Testis (tissue), 3 donors: ENCODE measurements around the gene FGF12. TPM values are rescaled to one million over a fixed set of nuclear protein-coding genes. Genes with fewer than 3 reads are reported as not detected.

Experiments
- DNase-seq: peaks from one replicate; pipeline ENCODE4 v3.0.0-alpha.2; 2019
- H3K27ac ChIP-seq, 2 donors: fragments of 200-600 bp; sonication (generic); one replicate each; pipeline ENCODE4 v1.5.1; 2019
- H3K27me3 ChIP-seq: fragments of 200-600 bp; sonication (generic); one replicate; pipeline ENCODE4 v1.5.1; 2019
- H3K36me3 ChIP-seq: fragments of 200-600 bp; sonication (generic); one replicate; pipeline ENCODE4 v1.5.1; 2017; ENCODE audit warnings: low read depth; ENCODE audit errors: missing control alignments
- H3K4me1 ChIP-seq: fragments of 200-600 bp; sonication (generic); one replicate; pipeline ENCODE4 v1.5.1; 2019
- H3K4me3 ChIP-seq, 2 donors: fragments of 200-600 bp; sonication (generic); one replicate each; pipeline ENCODE4 v1.5.1; 2017 to 2019
- H3K9me3 ChIP-seq: fragments of 200-600 bp; sonication (generic); one replicate; pipeline ENCODE4 v1.5.1; 2017
- CTCF ChIP-seq, 3 experiments: fragments of 450-650 bp in 2 of 3; fragments of 200-600 bp in 1 of 3; sonication (generic) in 1 of 3; IDR thresholded peaks; one replicate each; pipeline ENCODE4 v1.5.1; 2016 to 2019; ENCODE audit warnings: antibody characterized with exemption in 3 of 3, mild to moderate bottlenecking in 2 of 3, moderate library complexity in 1 of 3
- POLR2A ChIP-seq: fragments of 450-650 bp; IDR thresholded peaks from one replicate; pipeline ENCODE4 v1.6.1; 2017; ENCODE audit warnings: antibody characterized with exemption, mild to moderate bottlenecking, moderate library complexity
- WGBS, 2 donors: methylation state at CpG; one replicate each; pipeline ENCODE4 v1.1.5; 2018; 5-methylcytosine and 5-hydroxymethylcytosine counted together
- intact Hi-C: fragments of 100-400 bp; cut with DNase I; formaldehyde crosslinking; loops from one replicate; pipeline ENCODE4 v1.15.1; 2023; ENCODE audit warnings: low total_unique reads
- polyA plus RNA-seq: library from polyadenylated mRNA; stranded (reverse); fragments of 350-450 nt; fragmentation: Illumina TruSeq; extraction: RNeasy Lipid Tissue Mini Kit (QIAGEN cat#74804); gene quantifications from one replicate; pipeline ENCODE4 v1.2.3, GENCODE V29; 2014; ENCODE audit warnings: low read depth, low replicate concordance; ENCODE audit not compliant: insufficient read depth
- total RNA-seq, 2 donors: library from RNA; depleted of rRNA; stranded (reverse); fragments of >200 nt; gene quantifications; one replicate each; pipeline ENCODE4 v1.2.3, GENCODE V29; 2016

FGF12 gene
- total and polyA plus RNA-seq, 3 donors from 2014 or later = 2.3 to 3.3 (median 3.0) TPM

- WGBS, 2 donors = 81 to 88% methylated on average over 1 of the region's 1 CpG
- Histone ChIP-seq H3K4me1 (no peaks in the 10 kb centered on the region), H3K9me3 (no peaks in the 10 kb centered on the region), H3K4me3 (no peak overlapping the region), H3K36me3 (no peaks in the 10 kb centered on the region), H3K27ac (no peak overlapping the region), H3K27me3 (no peaks in the 10 kb centered on the region)
- TF ChIP-seq POLR2A = no peak
- no peak for DNase-seq
- intact Hi-C loops = loop anchor here (5.0 kb wide), 1 partner anchor 1642 kb away; no protein-coding TSS in a partner anchor
These were observed 487.4 kb downstream of the FGF12 start for GRCh38 chr3:192239956-192240355.

GRCh38 chr3:192237992-192238608 lies 489.2 kb downstream of the FGF12 start:
- WGBS, 2 donors = 53 to 84% methylated on average over 4 of the region's 4 CpGs

GRCh38 chr3:192229866-192230265 lies 497.5 kb downstream of the FGF12 start:
- H3K36me3 ChIP-seq = no peaks in the 10 kb centered on the region
- H3K27me3 ChIP-seq = no peaks in the 10 kb centered on the region
- TF ChIP-seq CTCF (IDR thresholded peaks at IDR 0.05) (no peak), POLR2A (no peak)
- 90 to 94% methylated on average over 2 of the region's 2 CpGs for WGBS, 2 donors
- no peak overlapping the region for H3K27ac ChIP-seq
- intact Hi-C loops = no loop called here
- H3K4me1 ChIP-seq = no peaks in the 10 kb centered on the region
- no peak for DNase-seq
- no peaks in the 10 kb centered on the region for H3K9me3 ChIP-seq
- H3K4me3 ChIP-seq = no peak overlapping the region

More at GRCh38 chr3:192237992-192238608, 489.2 kb downstream of the FGF12 start:
- TF ChIP-seq CTCF (IDR thresholded peaks at IDR 0.05) = no peak
- no peak for TF ChIP-seq POLR2A
- H3K27ac ChIP-seq = no peak overlapping the region
- H3K4me1 ChIP-seq = no peaks in the 10 kb centered on the region
- no peaks in the 10 kb centered on the region for H3K9me3 ChIP-seq
- intact Hi-C loops = loop anchor here (5.0 kb wide), 1 partner anchor 1644 kb away; no protein-coding TSS in a partner anchor
- DNase-seq = no peak
- no peaks in the 10 kb centered on the region for H3K27me3 ChIP-seq
- no peaks in the 10 kb centered on the region for H3K36me3 ChIP-seq
- H3K4me3 ChIP-seq = no peak overlapping the region

- Histone ChIP-seq H3K36me3 (no peaks in the 10 kb centered on the region), H3K4me1 (no peaks in the 10 kb centered on the region), H3K9me3 (no peaks in the 10 kb centered on the region), H3K4me3 (no peak overlapping the region), H3K27me3 (no peaks in the 10 kb centered on the region), H3K27ac (no peak overlapping the region)
- no peak for DNase-seq
- TF ChIP-seq POLR2A (no peak), CTCF (IDR thresholded peaks at IDR 0.05) (no peak)
- WGBS, 2 donors = 51 to 66% methylated on average over 5 of the region's 5 CpGs
- intact Hi-C loops = no loop called here
These were observed 502.6 kb downstream of the FGF12 start for GRCh38 chr3:192224634-192225155.

GRCh38 chr3:192223815-192224214 lies 503.5 kb downstream of the FGF12 start:
- no peaks in the 10 kb centered on the region for H3K4me1 ChIP-seq
- no peaks in the 10 kb centered on the region for H3K36me3 ChIP-seq
- no peak overlapping the region for H3K27ac ChIP-seq
- H3K9me3 ChIP-seq = no peaks in the 10 kb centered on the region
- H3K27me3 ChIP-seq = no peaks in the 10 kb centered on the region
- H3K4me3 ChIP-seq = no peak overlapping the region
- intact Hi-C loops = no loop called here
- no peak for TF ChIP-seq POLR2A
- no peak for TF ChIP-seq CTCF (IDR thresholded peaks at IDR 0.05)
- no peak for DNase-seq
- whole genome bisulfite sequencing, 2 donors = 70 to 77% methylated on average over 2 of the region's 2 CpGs
